ENCODE data around the gene GSTK1. TPM values are rescaled to one million over a fixed set of nuclear protein-coding genes. Genes with fewer than 3 reads are reported as not detected.

Gene GSTK1
- total and polyA plus RNA-seq, 11 donors: 123 to 349 (median 278) TPM

GRCh38 chr7:143216151-143216550 lies 47.1 kb upstream of the GSTK1 start:
- no peak overlapping the region for H3K4me3 ChIP-seq
- H3K27ac ChIP-seq: no peak overlapping the region
- peaks cover 0 to 5% (median 0%) of the 10 kb centered on the region in 12 donors for H3K9me3 ChIP-seq
- ATAC-seq (no peak), DNase-seq (no peak)
- intact Hi-C loops (cut with DNase I): loop anchor here in 6 of 10 donors (5.0 to 10.0 kb wide), 3 partner anchors 361 to 611 kb away; partner anchors contain the start of gene EPHB6 (in 4 of the 6)
- 88 to 93% (median 91%) methylated on average over 6 of the region's 6 CpGs for WGBS, 4 donors
- H3K4me1 ChIP-seq: no peaks in the 10 kb centered on the region
- H3K36me3 ChIP-seq: no peaks in the 10 kb centered on the region
- H3K27me3 ChIP-seq: peaks cover 0 to 4% (median 0%) of the 10 kb centered on the region in 9 donors
- TF ChIP-seq CTCF (IDR thresholded peaks at IDR 0.05) (no peak), POLR2A (IDR thresholded peaks at IDR 0.05) (no peak)

- Histone ChIP-seq H3K27me3 (peaks cover 0 to 4% (median 0%) of the 10 kb centered on the region in 9 donors), H3K4me1 (no peaks in the 10 kb centered on the region), H3K36me3 (no peaks in the 10 kb centered on the region), H3K9me3 (peaks cover 0 to 5% (median 0%) of the 10 kb centered on the region in 12 donors), H3K4me3 (no peak overlapping the region), H3K27ac (no peak overlapping the region)
- DNase-seq: no peak
- no peak for ATAC-seq
- intact Hi-C loops (cut with DNase I): loop anchor here in 6 of 10 donors (5.0 to 10.0 kb wide), 3 partner anchors 362 to 612 kb away; partner anchors contain the start of gene EPHB6 (in 4 of the 6)
- WGBS, 4 donors: 82 to 94% (median 86%) methylated on average over 2 of the region's 2 CpGs
- no peak for TF ChIP-seq CTCF (IDR thresholded peaks at IDR 0.05)
- no peak for TF ChIP-seq POLR2A (IDR thresholded peaks at IDR 0.05)
Observed at GRCh38 chr7:143216686-143217085, 46.6 kb upstream of the GSTK1 start.

- ATAC-seq: no peak
- Histone ChIP-seq H3K9me3 (no peaks in the 10 kb centered on the region), H3K27ac (no peak overlapping the region), H3K4me3 (no peak overlapping the region), H3K27me3 (peaks cover 0 to 5% (median 0%) of the 10 kb centered on the region in 9 donors), H3K36me3 (no peaks in the 10 kb centered on the region), H3K4me1 (peaks cover 0 to 9% (median 0%) of the 10 kb centered on the region in 12 donors)
- TF ChIP-seq POLR2A (IDR thresholded peaks at IDR 0.05) (no peak), CTCF (IDR thresholded peaks at IDR 0.05) (no peak)
- WGBS, 4 donors: 71 to 83% (median 80%) methylated on average over 2 of the region's 2 CpGs
- intact Hi-C loops (cut with DNase I): loop anchor here in 6 of 10 donors (5.0 to 10.0 kb wide), 3 partner anchors 363 to 613 kb away; partner anchors contain the start of gene EPHB6 (in 4 of the 6)
- no peak for DNase-seq
Observed at GRCh38 chr7:143217806-143218205, 45.4 kb upstream of the GSTK1 start.

- Histone ChIP-seq H3K36me3 (no peaks in the 10 kb centered on the region), H3K27ac (no peak overlapping the region), H3K27me3 (peaks cover 0 to 11% (median 0%) of the 10 kb centered on the region in 9 donors), H3K4me1 (peaks cover 0 to 9% (median 0%) of the 10 kb centered on the region in 12 donors), H3K4me3 (no peak overlapping the region), H3K9me3 (no peaks in the 10 kb centered on the region)
- WGBS, 4 donors: 55 to 73% (median 68%) methylated on average over 2 of the region's 2 CpGs
- ATAC-seq (no peak), DNase-seq (no peak)
- intact Hi-C loops (cut with DNase I): no loop called here
- TF ChIP-seq POLR2A (IDR thresholded peaks at IDR 0.05): no peak
- no peak for TF ChIP-seq CTCF (IDR thresholded peaks at IDR 0.05)
Observed at GRCh38 chr7:143221286-143221685, 42.0 kb upstream of the GSTK1 start.

Measured in heart left ventricle (tissue), 16 donors.